HEK293 (cell line): ENCODE results near the gene C19orf73.
A peak's percentile ranks its signal among the peaks of the same experiment; 100 is the strongest.

Source experiments
- GLI4 ChIP-seq: fragments of 450-650 bp; formaldehyde crosslinking; IDR thresholded peaks from 2 replicates; pipeline ENCODE4 v1.5.1; 2016; ENCODE audit warnings: missing biosample characterization, missing genetic modification characterization
- HOXD13 ChIP-seq: sonication (generic); formaldehyde crosslinking; IDR thresholded peaks from 2 replicates; pipeline ENCODE4 v1.8.0; 2022; ENCODE audit warnings: missing genetic modification reagents, borderline replicate concordance
- IKZF3 ChIP-seq: fragments of 450-650 bp; IDR thresholded peaks from 2 replicates; pipeline ENCODE4 v1.5.0; 2018; ENCODE audit warnings: missing biosample characterization, mild to moderate bottlenecking, missing genetic modification characterization, moderate library complexity
- PRDM6 ChIP-seq: fragments of 450-650 bp; formaldehyde crosslinking; IDR thresholded peaks from 2 replicates; pipeline ENCODE4 v1.5.1; 2017; ENCODE audit warnings: missing biosample characterization, missing genetic modification characterization
- SETDB1 ChIP-seq: IDR thresholded peaks from one replicate; pipeline ENCODE4 v1.6.1; 2017; ENCODE audit warnings: mild to moderate bottlenecking, low read length, moderate library complexity, mixed read lengths; ENCODE audit not compliant: insufficient read length
- ZBTB11 ChIP-seq: fragments of 450-650 bp; formaldehyde crosslinking; conservative IDR thresholded peaks from 2 replicates; pipeline ENCODE4 v1.5.1; 2016; ENCODE audit warnings: low read depth, missing biosample characterization, missing genetic modification characterization
- ZBTB17 ChIP-seq: fragments of 450-650 bp; formaldehyde crosslinking; IDR thresholded peaks from 2 replicates; pipeline ENCODE4 v1.5.1; 2016; ENCODE audit warnings: missing biosample characterization, missing genetic modification characterization
- ZBTB7A ChIP-seq: fragments of 450-650 bp; formaldehyde crosslinking; IDR thresholded peaks from 2 replicates; pipeline ENCODE4 v1.5.1; 2016; ENCODE audit warnings: low read depth, missing biosample characterization, missing genetic modification characterization
- ZNF121 ChIP-seq: fragments of 450-650 bp; formaldehyde crosslinking; IDR thresholded peaks from 2 replicates; pipeline ENCODE4 v1.5.1; 2016; ENCODE audit warnings: missing biosample characterization, missing genetic modification characterization
- ZNF18 ChIP-seq: fragments of 450-650 bp; formaldehyde crosslinking; IDR thresholded peaks from 2 replicates; pipeline ENCODE4 v1.5.1; 2016; ENCODE audit warnings: missing biosample characterization, missing genetic modification characterization
- ZNF184 ChIP-seq: fragments of 450-650 bp; IDR thresholded peaks from 2 replicates; pipeline ENCODE4 v1.5.1; 2018; ENCODE audit warnings: missing biosample characterization, mild to moderate bottlenecking, missing genetic modification characterization
- ZNF211 ChIP-seq: fragments of 450-650 bp; formaldehyde crosslinking; IDR thresholded peaks from 2 replicates; pipeline ENCODE4 v1.5.1; 2016; ENCODE audit warnings: low read depth, missing biosample characterization, missing genetic modification characterization
- ZNF248 ChIP-seq: fragments of 450-650 bp; formaldehyde crosslinking; IDR thresholded peaks from 2 replicates; pipeline ENCODE4 v1.5.1; 2017; ENCODE audit warnings: missing biosample characterization, missing genetic modification characterization
- ZNF398 ChIP-seq: fragments of 450-650 bp; formaldehyde crosslinking; IDR thresholded peaks from 2 replicates; pipeline ENCODE4 v1.5.1; 2017; ENCODE audit warnings: missing biosample characterization, missing genetic modification characterization
- ZNF416 ChIP-seq: fragments of 450-650 bp; formaldehyde crosslinking; IDR thresholded peaks from 2 replicates; pipeline ENCODE4 v1.5.1; 2016; ENCODE audit warnings: missing biosample characterization, missing genetic modification characterization
- ZNF449 ChIP-seq: fragments of 450-650 bp; formaldehyde crosslinking; IDR thresholded peaks from 2 replicates; pipeline ENCODE4 v1.5.1; 2017; ENCODE audit warnings: missing biosample characterization, mild to moderate bottlenecking, missing genetic modification characterization, moderate library complexity
- ZNF473 ChIP-seq: fragments of 450-650 bp; formaldehyde crosslinking; IDR thresholded peaks from 2 replicates; pipeline ENCODE4 v1.5.1; 2017; ENCODE audit warnings: missing biosample characterization, missing genetic modification characterization
- ZNF530 ChIP-seq: fragments of 450-650 bp; formaldehyde crosslinking; IDR thresholded peaks from 2 replicates; pipeline ENCODE4 v1.5.1; 2016; ENCODE audit warnings: low read depth, missing biosample characterization, missing genetic modification characterization
- ZNF544 ChIP-seq: fragments of 450-650 bp; formaldehyde crosslinking; IDR thresholded peaks from 2 replicates; pipeline ENCODE4 v1.5.0; 2017; ENCODE audit warnings: missing biosample characterization, missing genetic modification characterization
- ZNF561 ChIP-seq: fragments of 450-650 bp; IDR thresholded peaks from 2 replicates; pipeline ENCODE4 v1.5.1; 2018; ENCODE audit warnings: missing biosample characterization, missing genetic modification characterization, borderline replicate concordance
- ZNF610 ChIP-seq: fragments of 450-650 bp; formaldehyde crosslinking; IDR thresholded peaks from 2 replicates; pipeline ENCODE4 v1.5.1; 2016; ENCODE audit warnings: missing biosample characterization, missing genetic modification characterization, borderline replicate concordance
- ZNF654 ChIP-seq: fragments of 450-650 bp; formaldehyde crosslinking; IDR thresholded peaks from 2 replicates; pipeline ENCODE4 v1.5.1; 2016; ENCODE audit warnings: low read depth, missing biosample characterization, missing genetic modification characterization
- ZNF664 ChIP-seq: fragments of 450-650 bp; formaldehyde crosslinking; IDR thresholded peaks from 2 replicates; pipeline ENCODE4 v1.5.1; 2016; ENCODE audit warnings: missing biosample characterization, missing genetic modification characterization
- ZNF791 ChIP-seq: fragments of 450-650 bp; formaldehyde crosslinking; IDR thresholded peaks from 2 replicates; pipeline ENCODE4 v1.5.1; 2016; ENCODE audit warnings: missing biosample characterization, missing genetic modification characterization
- ZSCAN23 ChIP-seq: fragments of 450-650 bp; formaldehyde crosslinking; IDR thresholded peaks from 2 replicates; pipeline ENCODE4 v1.5.1; 2016; ENCODE audit warnings: missing biosample characterization, missing genetic modification characterization
- ZSCAN30 ChIP-seq: fragments of 450-650 bp; IDR thresholded peaks from 2 replicates; pipeline ENCODE4 v1.5.1; 2018; ENCODE audit warnings: missing biosample characterization, mild to moderate bottlenecking, missing genetic modification characterization, moderate library complexity
- TF ChIP-seq, protein P1 (sequence below): fragments of 450-650 bp; formaldehyde crosslinking; IDR thresholded peaks from 2 replicates; pipeline ENCODE4 v1.5.1; 2016; ENCODE audit warnings: missing biosample characterization, missing genetic modification characterization

C19orf73 gene

DNA sequence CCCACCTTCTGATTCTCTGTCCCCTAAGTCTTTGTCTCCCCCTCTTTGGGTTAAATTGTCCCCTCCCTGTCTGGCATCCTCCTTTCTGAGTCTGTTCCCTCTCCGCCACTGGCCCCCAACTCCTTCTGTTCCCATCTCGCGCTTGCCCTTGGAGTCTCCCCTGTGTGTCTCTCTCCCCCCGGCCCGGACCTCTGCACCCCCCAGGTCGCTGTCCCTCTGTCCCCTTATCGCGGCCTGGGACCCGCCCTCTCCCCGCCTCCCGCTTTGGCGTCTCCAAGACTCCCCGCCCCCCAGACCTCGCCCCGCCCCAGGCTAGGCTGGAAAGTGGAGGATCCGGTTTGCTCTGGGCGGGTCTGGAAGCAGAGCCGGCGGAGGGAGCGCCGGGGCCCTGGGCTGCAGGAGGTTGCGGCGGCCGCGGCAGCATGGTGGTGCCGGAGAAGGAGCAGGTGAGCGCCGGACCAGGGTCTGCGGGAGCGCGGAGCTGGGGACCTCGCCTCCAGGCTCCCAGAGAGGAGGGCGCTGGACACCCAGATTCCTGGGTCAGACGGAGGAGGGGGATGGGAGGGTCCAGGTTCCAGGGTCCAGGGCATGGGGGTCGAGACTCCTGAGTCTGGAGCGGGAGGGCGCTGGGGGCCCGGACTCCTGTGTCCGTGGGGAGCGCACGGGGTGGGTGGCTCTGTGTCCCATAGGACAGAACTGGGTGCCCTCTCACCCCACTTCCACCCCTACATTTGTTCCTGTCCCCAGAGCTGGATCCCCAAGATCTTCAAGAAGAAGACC lies 38.7 kb upstream of the C19orf73 start, which contains the start of gene TRPM4 (continued):
- TF ChIP-seq ZNF398 (tag by site-specific recombination): no peak; the same call in 1 of the 2 replicates
- peak; percentile 50 for TF ChIP-seq IKZF3 (tag by site-specific recombination)
- TF ChIP-seq ZNF561 (tag by site-specific recombination): peak; percentile 58; the same call in 1 of the 2 replicates
- TF ChIP-seq ZNF791 (tag by site-specific recombination): no peak
- no peak for TF ChIP-seq SETDB1
- no peak for TF ChIP-seq ZNF654 (tag by site-specific recombination)
- TF ChIP-seq ZNF416 (tag by site-specific recombination): no peak
- TF ChIP-seq ZNF449 (tag by site-specific recombination): no peak
- TF ChIP-seq ZSCAN23 (tag by site-specific recombination): no peak
- TF ChIP-seq ZNF610 (tag by site-specific recombination): peak; percentile 78; the same call in 1 of the 2 replicates
- TF ChIP-seq ZNF473: no peak
- TF ChIP-seq ZBTB7A (tag by site-specific recombination): no peak; the same call in 1 of the 2 replicates
- 0 out of 2 replicates have a peak, but pooled peaks have one; percentile 20 for TF ChIP-seq GLI4 (tag by site-specific recombination)
- TF ChIP-seq ZNF664: no peak
- TF ChIP-seq ZNF530 (tag by site-specific recombination): no peak
- peak; percentile 39; the same call in 1 of the 2 replicates for TF ChIP-seq ZBTB11 (tag by site-specific recombination)
- no peak for TF ChIP-seq ZNF544 (tag by site-specific recombination)
- no peak for TF ChIP-seq ZNF211
- no peak for TF ChIP-seq ZNF248 (tag by site-specific recombination)
- TF ChIP-seq, protein P1, sequence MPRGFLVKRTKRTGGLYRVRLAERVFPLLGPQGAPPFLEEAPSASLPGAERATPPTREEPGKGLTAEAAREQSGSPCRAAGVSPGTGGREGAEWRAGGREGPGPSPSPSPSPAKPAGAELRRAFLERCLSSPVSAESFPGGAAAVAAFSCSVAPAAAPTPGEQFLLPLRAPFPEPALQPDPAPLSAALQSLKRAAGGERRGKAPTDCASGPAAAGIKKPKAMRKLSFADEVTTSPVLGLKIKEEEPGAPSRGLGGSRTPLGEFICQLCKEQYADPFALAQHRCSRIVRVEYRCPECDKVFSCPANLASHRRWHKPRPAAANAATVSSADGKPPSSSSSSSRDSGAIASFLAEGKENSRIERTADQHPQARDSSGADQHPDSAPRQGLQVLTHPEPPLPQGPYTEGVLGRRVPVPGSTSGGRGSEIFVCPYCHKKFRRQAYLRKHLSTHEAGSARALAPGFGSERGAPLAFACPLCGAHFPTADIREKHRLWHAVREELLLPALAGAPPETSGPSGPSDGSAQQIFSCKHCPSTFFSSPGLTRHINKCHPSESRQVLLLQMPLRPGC (tag by site-specific recombination): no peak
- no peak for TF ChIP-seq ZNF184 (tag by site-specific recombination)
- TF ChIP-seq HOXD13 (CRISPR knock-in tag): no peak
- peak; percentile 74 for TF ChIP-seq ZBTB17 (tag by site-specific recombination)
- no peak for TF ChIP-seq ZNF18 (tag by site-specific recombination)
- TF ChIP-seq PRDM6 (tag by site-specific recombination): no peak
- TF ChIP-seq ZSCAN30 (tag by site-specific recombination): 0 out of 2 replicates have a peak, but pooled peaks have one; percentile 29
- TF ChIP-seq ZNF121 (tag by site-specific recombination): no peak
